ENCODE measurements around the gene RNF113A. TPM values are rescaled to one million over a fixed set of nuclear protein-coding genes. Genes with fewer than 3 reads are reported as not detected.
A peak's percentile ranks its signal among the peaks of the same experiment; 100 is the strongest.
"Not testable (repeated sequence)": the region's sequence is repeated elsewhere in the genome, so short reads cannot be mapped to it uniquely, and the experiment has no call there.

Gene RNF113A
- polyA plus RNA-seq (2013, experiment 1 of 4) = 13.8 TPM
- polyA plus RNA-seq (2013, experiment 2 of 4) = 9.8 TPM
- 12.7 TPM for polyA plus RNA-seq (2013, experiment 3 of 4)
- polyA plus RNA-seq (2013, experiment 4 of 4) = 14.2 TPM

- Histone ChIP-seq H3K4me1 (ENCODE audit: control insufficient read depth, insufficient read depth, low read length) (no peaks in the 10 kb centered on the region), H3K27ac (ENCODE audit: insufficient read depth, low read depth, low read length, poor library complexity, severe bottlenecking) (peak within 1 kb of the TSS; percentile 77), H3K36me3 (ENCODE audit: control insufficient read depth, insufficient read depth, low read length) (no peaks in the 10 kb centered on the region), H3K4me3 (ENCODE audit: insufficient read depth, low read depth, low read length) (peak within 1 kb of the TSS; percentile 71), H3K27me3 (ENCODE audit: control insufficient read depth, insufficient read depth, low read length, poor library complexity, severe bottlenecking) (no peaks in the 10 kb centered on the region), H3K9me3 (ENCODE audit: control insufficient read depth, low read length) (no peaks in the 10 kb centered on the region)
- 0 to 1% methylated on average over 62 of the region's 62 CpGs for WGBS, 2 experiments
Observed at GRCh38 chrX:119871599-119872395, at the start of gene RNF113A, which contains the start of gene NDUFA1. Gene RNF113A, minus strand, starts transcription at chrX:119871733. Its CDS starts 120 bp downstream, at chrX:119871613. Gene NDUFA1, plus strand, starts transcription at chrX:119871832. Its CDS starts 80 bp downstream, at chrX:119871912.

GRCh38 chrX:119919835-119920585, 48.5 kb upstream of the RNF113A start:
- H3K4me1 ChIP-seq (ENCODE audit: control insufficient read depth, insufficient read depth, low read length) = no peaks in the 10 kb centered on the region
- WGBS, 2 experiments = 88 to 100% methylated on average over 1 to 3 of the region's 5 CpGs
- H3K27me3 ChIP-seq (ENCODE audit: control insufficient read depth, insufficient read depth, low read length, poor library complexity, severe bottlenecking) = no peaks in the 10 kb centered on the region
- no peaks in the 10 kb centered on the region for H3K9me3 ChIP-seq (ENCODE audit: control insufficient read depth, low read length)
- no peak overlapping the region for H3K4me3 ChIP-seq (ENCODE audit: insufficient read depth, low read depth, low read length)
- no peak overlapping the region for H3K27ac ChIP-seq (ENCODE audit: insufficient read depth, low read depth, low read length, poor library complexity, severe bottlenecking)
- no peaks in the 10 kb centered on the region for H3K36me3 ChIP-seq (ENCODE audit: control insufficient read depth, insufficient read depth, low read length)

GRCh38 chrX:119917877-119918276, 46.3 kb upstream of the RNF113A start:
- H3K36me3 ChIP-seq (ENCODE audit: control insufficient read depth, insufficient read depth, low read length) = no peaks in the 10 kb centered on the region
- H3K27ac ChIP-seq (ENCODE audit: insufficient read depth, low read depth, low read length, poor library complexity, severe bottlenecking) = no peak overlapping the region
- H3K9me3 ChIP-seq (ENCODE audit: control insufficient read depth, low read length) = no peaks in the 10 kb centered on the region
- no peaks in the 10 kb centered on the region for H3K27me3 ChIP-seq (ENCODE audit: control insufficient read depth, insufficient read depth, low read length, poor library complexity, severe bottlenecking)
- H3K4me1 ChIP-seq (ENCODE audit: control insufficient read depth, insufficient read depth, low read length) = no peaks in the 10 kb centered on the region
- H3K4me3 ChIP-seq (ENCODE audit: insufficient read depth, low read depth, low read length) = no peak overlapping the region
- WGBS, 2 experiments = 93 to 94% methylated on average over 2 of the region's 2 CpGs

GRCh38 chrX:119916310-119916709, 44.8 kb upstream of the RNF113A start:
- Histone ChIP-seq H3K9me3 (ENCODE audit: control insufficient read depth, low read length) (no peaks in the 10 kb centered on the region), H3K27me3 (ENCODE audit: control insufficient read depth, insufficient read depth, low read length, poor library complexity, severe bottlenecking) (no peaks in the 10 kb centered on the region), H3K4me1 (ENCODE audit: control insufficient read depth, insufficient read depth, low read length) (no peaks in the 10 kb centered on the region), H3K36me3 (ENCODE audit: control insufficient read depth, insufficient read depth, low read length) (no peaks in the 10 kb centered on the region), H3K4me3 (ENCODE audit: insufficient read depth, low read depth, low read length) (no peak overlapping the region), H3K27ac (ENCODE audit: insufficient read depth, low read depth, low read length, poor library complexity, severe bottlenecking) (no peak overlapping the region)
- 85 to 94% methylated on average over 3 to 5 of the region's 5 CpGs for WGBS, 2 experiments

GRCh38 chrX:119900976-119901375, 29.4 kb upstream of the RNF113A start:
- WGBS, 2 experiments = 71% methylated on average over 1 of the region's 1 CpG; no CpG with 5 or more reads in 1 of the 2 experiments

GRCh38 chrX:119899125-119899524, 27.6 kb upstream of the RNF113A start:
- Histone ChIP-seq H3K27me3 (ENCODE audit: control insufficient read depth, insufficient read depth, low read length, poor library complexity, severe bottlenecking) (no peaks in the 10 kb centered on the region), H3K4me1 (ENCODE audit: control insufficient read depth, insufficient read depth, low read length) (no peaks in the 10 kb centered on the region), H3K36me3 (ENCODE audit: control insufficient read depth, insufficient read depth, low read length) (no peaks in the 10 kb centered on the region), H3K9me3 (ENCODE audit: control insufficient read depth, low read length) (no peaks in the 10 kb centered on the region), H3K27ac (ENCODE audit: insufficient read depth, low read depth, low read length, poor library complexity, severe bottlenecking) (no peak overlapping the region), H3K4me3 (ENCODE audit: insufficient read depth, low read depth, low read length) (no peak overlapping the region)
- 31 to 32% methylated on average over 2 of the region's 2 CpGs for WGBS, 2 experiments

More at GRCh38 chrX:119900976-119901375, 29.4 kb upstream of the RNF113A start:
- Histone ChIP-seq H3K4me3 (ENCODE audit: insufficient read depth, low read depth, low read length) (no peak overlapping the region), H3K27me3 (ENCODE audit: control insufficient read depth, insufficient read depth, low read length, poor library complexity, severe bottlenecking) (no peaks in the 10 kb centered on the region), H3K9me3 (ENCODE audit: control insufficient read depth, low read length) (no peaks in the 10 kb centered on the region), H3K27ac (ENCODE audit: insufficient read depth, low read depth, low read length, poor library complexity, severe bottlenecking) (no peak overlapping the region), H3K36me3 (ENCODE audit: control insufficient read depth, insufficient read depth, low read length) (no peaks in the 10 kb centered on the region), H3K4me1 (ENCODE audit: control insufficient read depth, insufficient read depth, low read length) (no peaks in the 10 kb centered on the region)

GRCh38 chrX:119895843-119896326, 24.4 kb upstream of the RNF113A start, which contains the start of gene AKAP14:
Gene AKAP14, plus strand, starts transcription at chrX:119895893. Its CDS starts 7,331 bp downstream, at chrX:119903224.
- H3K27ac ChIP-seq (ENCODE audit: insufficient read depth, low read depth, low read length, poor library complexity, severe bottlenecking) = no peak within 1 kb of the TSS
- H3K4me1 ChIP-seq (ENCODE audit: control insufficient read depth, insufficient read depth, low read length) = no peaks in the 10 kb centered on the region
- H3K27me3 ChIP-seq (ENCODE audit: control insufficient read depth, insufficient read depth, low read length, poor library complexity, severe bottlenecking) = no peaks in the 10 kb centered on the region
- no peaks in the 10 kb centered on the region for H3K36me3 ChIP-seq (ENCODE audit: control insufficient read depth, insufficient read depth, low read length)
- no peak within 1 kb of the TSS for H3K4me3 ChIP-seq (ENCODE audit: insufficient read depth, low read depth, low read length)
- no peaks in the 10 kb centered on the region for H3K9me3 ChIP-seq (ENCODE audit: control insufficient read depth, low read length)
- WGBS, 2 experiments = 66 to 67% methylated on average over 4 of the region's 4 CpGs

GRCh38 chrX:119891961-119892692, 20.6 kb upstream of the RNF113A start:
- not testable (repeated sequence) for H3K4me3 ChIP-seq (ENCODE audit: insufficient read depth, low read depth, low read length); H3K36me3 ChIP-seq (ENCODE audit: control insufficient read depth, insufficient read depth, low read length); H3K9me3 ChIP-seq (ENCODE audit: control insufficient read depth, low read length); H3K4me1 ChIP-seq (ENCODE audit: control insufficient read depth, insufficient read depth, low read length); H3K27ac ChIP-seq (ENCODE audit: insufficient read depth, low read depth, low read length, poor library complexity, severe bottlenecking); H3K27me3 ChIP-seq (ENCODE audit: control insufficient read depth, insufficient read depth, low read length, poor library complexity, severe bottlenecking)
- 90 to 93% methylated on average over 16 of the region's 16 CpGs for WGBS, 2 experiments

GRCh38 chrX:119890626-119891025, 19.1 kb upstream of the RNF113A start:
- not testable (repeated sequence) for H3K27ac ChIP-seq (ENCODE audit: insufficient read depth, low read depth, low read length, poor library complexity, severe bottlenecking); H3K36me3 ChIP-seq (ENCODE audit: control insufficient read depth, insufficient read depth, low read length); H3K9me3 ChIP-seq (ENCODE audit: control insufficient read depth, low read length); H3K27me3 ChIP-seq (ENCODE audit: control insufficient read depth, insufficient read depth, low read length, poor library complexity, severe bottlenecking); H3K4me1 ChIP-seq (ENCODE audit: control insufficient read depth, insufficient read depth, low read length); H3K4me3 ChIP-seq (ENCODE audit: insufficient read depth, low read depth, low read length)
- 97 to 98% methylated on average over 31 to 36 of the region's 36 CpGs for WGBS, 2 experiments
